ENCODE results near the gene MDK.
A peak's percentile ranks its signal among the peaks of the same experiment; 100 is the strongest.

Gene MDK

DNA sequence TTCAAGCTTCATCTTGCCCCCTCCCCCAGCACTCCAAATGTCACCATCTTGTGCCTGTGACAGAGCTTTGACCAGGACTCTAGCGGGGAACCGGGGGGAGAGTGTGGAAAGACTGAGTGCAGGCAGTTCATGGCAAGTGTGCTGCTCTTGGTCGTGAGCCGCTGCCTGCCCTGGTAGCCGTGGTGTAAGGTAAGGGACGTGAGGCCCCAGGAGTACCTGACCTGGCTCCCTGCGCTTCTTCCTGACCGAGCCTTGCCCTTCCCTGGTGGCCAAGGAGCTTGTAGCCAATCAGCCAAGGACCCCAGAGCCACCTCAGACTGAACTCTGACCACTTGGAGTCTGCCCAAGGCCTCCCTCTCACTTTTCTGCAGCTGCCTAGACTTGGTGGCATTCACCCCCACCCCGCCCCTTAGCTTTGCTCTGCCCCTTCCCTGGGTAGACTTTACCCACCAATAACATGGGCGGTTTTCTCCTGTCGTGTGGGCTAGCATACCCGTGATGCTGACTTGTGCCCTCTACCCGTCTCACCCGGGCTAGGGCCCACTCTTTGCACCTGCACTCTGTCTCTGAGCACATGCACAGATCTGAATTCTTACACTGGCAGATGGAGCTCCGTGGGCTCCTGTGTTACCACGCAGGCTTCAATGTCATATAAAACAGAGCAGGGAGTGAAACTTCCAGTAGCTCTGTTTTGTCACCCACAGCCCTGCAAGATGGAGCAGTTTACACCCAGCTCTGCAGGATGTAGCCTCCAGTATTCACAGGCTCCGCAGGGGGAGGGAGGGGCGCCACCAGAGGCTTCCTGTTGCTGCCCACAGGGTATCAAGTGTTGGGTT, 32.7 kb upstream of the MDK start:
- DNase-seq: no peak

DNA sequence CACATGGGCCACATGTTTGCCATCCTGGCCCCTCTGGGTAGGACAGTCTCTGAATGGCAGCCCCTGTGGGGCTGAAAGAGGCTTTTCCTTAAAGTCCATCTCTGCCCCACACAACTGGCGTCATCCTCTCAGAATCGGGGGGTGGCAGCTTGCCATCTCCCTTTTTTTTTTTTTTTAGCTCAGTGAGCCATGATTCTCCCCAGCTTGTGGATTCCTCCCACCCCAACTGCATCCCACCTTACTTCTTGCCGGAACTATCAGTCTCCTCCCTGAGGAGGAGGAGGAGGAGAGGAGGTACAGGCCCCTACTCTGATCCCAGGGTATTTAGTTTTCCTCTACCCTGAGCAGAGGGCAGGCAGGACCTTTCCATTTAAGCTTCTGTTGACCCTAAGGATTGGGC, 30.8 kb upstream of the MDK start:
- DNase-seq: no peak

DNA sequence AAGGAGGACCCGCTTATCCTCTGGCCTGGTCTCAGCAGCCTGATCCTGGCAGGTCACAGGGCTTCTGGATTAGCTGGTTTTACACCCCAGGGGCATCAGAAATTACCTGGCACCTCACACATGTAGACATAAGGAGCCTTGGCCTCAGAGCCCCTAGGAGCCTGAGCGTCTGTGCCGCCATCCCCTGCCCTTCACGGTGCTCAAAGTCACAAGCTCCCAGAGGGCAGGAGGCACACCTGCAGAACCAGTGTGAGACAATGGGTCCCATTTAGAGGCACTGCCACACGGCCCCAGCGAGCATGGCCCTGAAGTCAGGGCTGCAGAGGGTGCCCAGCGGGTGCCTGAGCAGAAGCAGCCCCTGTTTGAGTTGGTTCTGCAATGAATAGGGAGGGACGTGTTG, 30.3 kb upstream of the MDK start:
- no peak for DNase-seq

DNA sequence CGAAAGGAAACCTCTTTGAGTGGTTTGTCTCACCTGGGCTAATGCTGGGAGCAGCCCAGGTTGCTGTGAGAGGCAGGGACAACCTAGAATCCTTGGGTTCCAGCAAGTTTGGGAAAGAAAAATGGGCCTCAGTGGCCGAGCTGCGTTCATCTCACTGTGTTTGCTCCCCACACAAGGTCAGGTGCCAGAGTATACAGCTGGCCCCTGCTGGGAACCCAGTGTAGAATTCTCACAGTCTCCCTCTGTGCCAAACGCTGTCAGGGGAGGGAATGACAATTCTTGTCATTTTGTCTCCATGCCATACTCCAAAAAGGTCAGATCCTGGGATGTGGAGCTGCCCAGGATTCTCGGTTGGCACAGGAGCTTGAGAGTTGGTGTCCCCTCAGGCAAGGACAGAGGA, 29.9 kb upstream of the MDK start:
- no peak for DNase-seq

DNA sequence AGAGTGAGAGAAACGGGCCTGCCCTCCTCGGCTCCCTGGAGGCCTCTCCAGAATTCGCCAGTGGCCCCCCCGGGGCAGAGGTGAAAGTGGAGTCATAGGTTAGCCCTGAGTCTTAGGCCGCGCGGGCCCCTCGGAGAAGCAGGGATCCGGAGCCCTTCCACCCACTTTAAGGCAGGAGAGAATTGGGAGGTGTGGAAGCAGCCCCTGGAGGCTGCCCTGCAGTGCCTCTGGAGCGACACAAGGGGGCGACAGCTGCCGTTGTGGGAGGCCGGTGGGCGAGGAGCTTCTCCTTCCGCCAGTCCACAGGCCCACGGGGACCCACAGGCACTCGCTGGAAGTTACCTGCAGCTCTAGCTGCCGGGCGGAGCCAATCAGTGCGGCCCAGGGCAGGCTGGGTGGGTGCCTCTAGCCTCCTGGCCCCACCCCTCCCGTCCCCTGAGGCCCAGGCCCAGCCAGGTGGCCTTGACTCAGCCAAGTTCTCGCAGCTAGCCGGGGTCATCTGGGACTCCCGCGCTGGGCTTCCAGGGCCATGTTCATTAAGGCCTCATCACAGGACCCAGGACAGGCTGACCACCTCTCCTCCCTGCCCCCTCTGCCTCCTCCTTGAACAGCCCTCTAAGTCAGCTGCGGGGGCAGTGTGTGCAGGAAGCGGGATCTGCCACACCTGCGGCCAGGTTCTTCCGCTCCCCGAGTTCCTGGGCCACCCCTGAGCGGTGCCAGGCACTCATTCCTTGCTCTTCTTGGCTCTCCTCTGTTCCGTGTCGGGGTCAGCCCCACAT, 29.2 kb upstream of the MDK start:
- peak; percentile 69 for DNase-seq

DNA sequence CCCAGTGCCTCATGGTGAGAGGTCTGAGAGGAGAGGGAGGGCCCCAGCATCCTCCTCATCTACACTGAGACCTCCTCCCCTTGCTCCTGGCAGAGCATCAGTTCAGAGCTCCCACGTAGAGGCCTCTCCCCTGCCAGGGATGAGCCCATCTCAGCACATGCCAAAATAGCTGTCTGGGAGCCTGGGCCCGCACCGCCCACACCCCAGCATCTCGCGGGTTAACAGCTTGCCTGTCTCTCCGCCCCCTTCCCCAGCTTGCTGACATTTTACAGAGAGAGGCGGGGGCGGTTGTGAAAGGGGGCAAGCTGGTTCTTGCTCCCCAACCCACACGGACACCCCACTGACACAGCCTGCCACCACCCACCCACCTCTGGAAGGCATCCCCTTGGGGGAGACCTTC, 27.8 kb upstream of the MDK start:
- no peak for DNase-seq

DNA sequence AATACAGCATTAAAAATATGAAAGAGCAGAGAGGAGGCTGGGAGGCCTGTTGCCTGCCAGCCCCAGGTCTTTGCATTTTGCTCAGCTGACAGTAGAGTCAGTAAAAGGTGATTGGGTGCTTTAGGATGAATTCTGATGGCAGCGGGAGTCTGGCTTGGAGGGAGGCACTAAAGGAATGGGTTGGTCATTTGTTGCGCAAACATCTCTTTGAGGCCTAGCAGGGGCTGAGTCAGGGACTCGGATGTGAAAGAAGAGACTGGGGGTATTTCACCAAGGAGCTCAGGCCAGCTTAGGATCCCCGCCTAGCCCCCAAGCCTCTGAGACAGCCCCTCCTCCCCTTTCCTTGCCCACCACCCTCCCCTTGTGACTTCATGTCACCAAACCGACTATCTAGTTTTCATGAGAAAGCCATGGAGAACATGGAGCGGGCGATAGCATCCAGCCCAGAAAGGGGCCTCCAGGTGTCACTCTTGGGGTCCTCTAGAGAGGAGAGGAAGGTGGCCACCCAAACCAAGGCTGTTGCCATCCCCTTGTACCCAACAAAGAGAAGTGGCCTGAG, 24.5 kb upstream of the MDK start:
- DNase-seq: peak; percentile 18

DNA sequence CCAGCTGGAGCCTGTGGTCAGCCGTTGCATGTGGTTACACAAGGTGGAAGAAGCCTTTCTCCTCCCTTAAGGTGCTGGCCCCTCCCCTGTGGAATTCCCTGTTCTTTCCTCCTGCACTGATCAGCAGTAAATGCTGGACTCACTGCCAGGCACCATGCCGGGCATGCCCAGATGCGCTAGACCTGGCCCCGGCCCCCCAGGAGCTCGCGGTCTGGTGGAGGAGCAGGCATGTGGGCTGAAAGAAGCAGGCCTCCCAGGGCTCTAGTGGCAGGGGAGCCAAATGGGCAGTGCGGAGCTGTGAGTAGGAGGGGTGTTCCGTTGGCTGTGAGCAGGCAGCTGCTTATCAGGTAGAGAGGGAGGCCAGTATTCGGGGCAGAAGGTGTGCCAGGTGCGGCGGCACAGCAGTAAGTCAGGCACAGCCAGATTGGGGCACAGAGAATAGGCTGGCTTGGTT, 24.0 kb upstream of the MDK start:
- DNase-seq: no peak

DNA sequence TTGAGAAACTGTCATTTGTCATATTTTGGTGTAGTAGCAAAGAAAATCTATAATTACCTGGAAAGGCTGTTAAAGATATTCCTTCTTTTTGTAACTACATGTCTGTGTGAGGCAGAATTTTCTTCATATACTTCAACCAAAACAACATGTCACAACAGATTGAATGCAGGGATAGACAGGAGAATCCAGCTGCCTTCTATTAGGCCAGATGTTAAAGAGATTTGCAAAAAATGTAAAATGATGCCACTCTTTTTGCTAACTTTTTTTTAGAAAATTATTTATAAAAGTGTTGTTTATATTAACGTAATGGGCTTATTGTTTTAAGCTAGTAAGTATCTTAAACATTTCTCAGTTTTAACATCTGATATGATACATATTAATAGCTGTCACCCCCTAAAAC, 21.5 kb upstream of the MDK start:
- no peak for DNase-seq

DNA sequence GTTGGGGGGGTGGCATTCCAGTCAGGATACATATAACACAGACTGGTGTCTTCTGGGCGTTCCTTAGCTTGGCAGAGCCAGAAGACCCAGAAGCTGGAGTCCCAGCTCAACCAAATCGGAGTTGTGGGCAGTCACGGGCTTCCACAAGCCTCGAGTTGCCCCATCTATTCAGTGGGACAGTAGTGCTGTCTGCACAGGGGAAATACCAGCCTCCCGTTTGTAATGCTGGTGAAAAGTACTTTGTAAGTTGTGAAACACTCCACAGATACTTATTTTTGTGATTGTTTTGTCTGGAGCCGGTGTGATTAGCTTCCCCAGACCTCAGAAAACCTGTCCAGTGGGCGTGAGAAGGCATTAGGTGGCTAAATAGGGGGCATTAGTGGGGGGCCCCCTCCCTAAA, 20.6 kb upstream of the MDK start:
- peak; percentile 56 for DNase-seq

DNA sequence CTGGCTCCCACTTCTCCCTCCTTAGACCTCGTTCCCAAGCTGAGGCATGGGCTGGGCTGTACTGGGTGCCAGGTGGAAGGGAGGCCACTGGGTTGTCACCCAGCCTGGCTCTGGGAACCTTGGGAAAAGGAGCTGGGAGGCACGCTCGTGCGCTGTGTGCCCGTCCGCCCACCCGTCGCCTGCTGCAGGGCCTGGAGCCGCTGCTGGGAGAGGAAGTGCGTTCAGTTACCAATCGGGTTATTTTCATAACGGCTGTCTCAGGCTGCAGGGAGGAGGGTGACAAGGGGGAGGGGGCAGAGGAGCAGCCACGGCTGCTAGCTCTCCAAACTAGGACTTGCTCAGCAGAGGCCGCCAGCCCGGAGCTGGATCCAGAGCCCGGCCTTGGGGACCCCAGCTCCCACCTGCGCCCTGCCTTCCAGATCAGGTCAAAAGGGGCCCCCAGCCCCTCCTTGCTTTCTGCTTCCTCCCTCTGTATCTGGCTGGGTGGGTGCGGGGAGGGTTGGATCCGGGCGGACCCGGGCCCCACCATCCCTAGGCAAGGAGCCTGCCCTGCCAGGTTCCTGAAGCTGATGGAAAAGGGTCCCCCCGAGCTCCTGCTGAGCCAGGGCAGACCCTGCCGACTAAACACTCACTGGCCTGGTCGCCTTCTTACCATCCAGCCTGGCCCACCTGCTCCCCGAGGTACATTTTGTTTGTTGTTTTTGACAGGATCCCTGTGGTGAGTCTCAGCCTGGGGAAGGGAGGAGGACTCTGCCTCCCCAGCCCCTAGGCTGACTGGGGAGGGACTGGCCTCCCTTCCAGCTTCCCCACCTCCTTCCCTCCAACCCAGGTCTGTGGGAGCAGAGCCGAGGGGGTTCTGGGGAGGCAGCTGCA, 19.9 kb upstream of the MDK start:
- peak; percentile 91 for DNase-seq

DNA sequence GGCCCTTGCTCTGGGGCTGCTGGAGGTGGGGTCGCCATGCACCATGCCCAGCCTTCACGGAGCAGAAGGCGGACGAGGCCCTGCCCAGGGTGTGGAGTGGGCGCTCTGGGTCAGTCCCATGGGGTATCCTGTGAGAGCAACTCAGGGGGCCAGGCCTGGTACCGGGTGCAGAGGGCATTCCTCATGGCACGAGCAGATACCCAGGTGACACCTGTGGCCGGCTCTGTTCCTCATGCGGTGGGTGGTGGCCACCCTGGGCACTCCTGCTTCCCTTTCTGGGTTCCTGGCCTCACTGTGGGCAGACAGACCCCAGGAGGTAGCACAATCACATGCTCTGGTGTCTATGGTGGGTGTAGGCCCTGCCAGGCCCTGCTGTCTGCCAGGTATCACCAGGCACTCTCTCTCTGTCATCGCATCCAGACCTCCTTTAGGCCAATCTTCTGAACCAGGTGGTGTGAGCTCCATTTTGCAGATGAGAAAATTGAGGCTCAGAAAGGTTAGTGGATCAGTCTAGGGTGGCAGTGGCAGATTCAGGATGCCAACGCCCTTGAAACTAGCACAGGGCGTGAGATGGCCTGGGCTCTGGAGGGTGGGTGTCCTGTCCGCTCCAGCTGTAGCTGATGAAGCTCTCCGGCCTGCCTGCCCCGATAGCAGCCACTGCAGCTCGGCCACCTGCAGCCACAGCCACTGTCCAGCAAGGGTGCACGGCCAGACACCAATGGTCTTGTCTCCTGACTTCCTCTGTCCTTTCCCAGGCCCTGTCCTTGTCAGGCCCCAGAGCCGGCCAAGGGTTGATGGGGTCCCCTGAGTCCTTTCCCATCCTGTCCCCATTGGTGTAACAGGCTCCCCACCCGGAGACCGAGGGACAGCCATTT, 19.1 kb upstream of the MDK start:
- no peak for DNase-seq

DNA sequence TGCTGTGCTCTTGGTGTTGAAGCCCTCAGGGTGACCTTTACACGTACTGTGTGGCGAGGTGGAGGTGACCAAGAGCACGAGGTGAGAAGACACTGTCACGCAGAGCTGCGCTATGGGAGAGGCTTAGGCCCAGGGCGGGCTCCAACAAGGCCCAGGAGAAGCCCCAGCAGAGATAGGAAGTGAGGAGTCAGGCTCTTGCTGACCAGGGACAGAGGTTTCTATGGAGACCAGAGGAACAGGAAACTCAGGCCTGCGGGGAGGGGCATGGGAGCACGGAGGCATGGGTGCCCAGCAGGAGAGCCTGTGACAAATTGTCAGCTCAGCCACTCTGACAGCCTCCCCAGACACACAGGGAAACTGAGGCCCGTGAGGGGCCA, 18.4 kb upstream of the MDK start:
- DNase-seq: no peak

DNA sequence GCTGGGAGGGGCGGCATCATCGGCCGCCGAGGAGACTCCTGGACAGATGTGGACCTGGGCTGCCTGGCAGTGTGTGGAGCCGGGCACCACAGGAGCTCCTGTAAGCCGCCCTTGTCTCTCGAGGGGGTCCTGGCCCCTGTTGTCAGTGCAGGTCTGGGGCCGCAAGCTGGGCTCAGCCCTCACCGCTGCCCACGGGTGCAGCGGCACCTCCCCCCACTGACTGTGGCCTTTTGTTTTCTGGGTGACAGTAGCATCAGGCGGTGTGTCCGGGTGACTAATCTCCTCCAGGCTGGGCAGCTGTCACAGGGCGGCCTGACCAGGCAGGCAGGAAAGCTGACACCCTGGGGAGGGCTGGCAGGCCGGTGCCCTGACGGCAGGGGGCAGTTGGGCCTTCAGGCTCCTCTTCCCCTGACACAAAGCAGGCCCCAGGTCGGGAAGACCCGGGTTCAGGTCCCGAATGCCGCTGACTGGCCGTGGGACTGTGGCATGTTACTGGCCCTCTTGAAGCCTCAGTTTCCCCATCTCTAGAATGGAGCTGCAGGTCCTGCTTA, 17.9 kb upstream of the MDK start:
- DNase-seq: no peak

DNA sequence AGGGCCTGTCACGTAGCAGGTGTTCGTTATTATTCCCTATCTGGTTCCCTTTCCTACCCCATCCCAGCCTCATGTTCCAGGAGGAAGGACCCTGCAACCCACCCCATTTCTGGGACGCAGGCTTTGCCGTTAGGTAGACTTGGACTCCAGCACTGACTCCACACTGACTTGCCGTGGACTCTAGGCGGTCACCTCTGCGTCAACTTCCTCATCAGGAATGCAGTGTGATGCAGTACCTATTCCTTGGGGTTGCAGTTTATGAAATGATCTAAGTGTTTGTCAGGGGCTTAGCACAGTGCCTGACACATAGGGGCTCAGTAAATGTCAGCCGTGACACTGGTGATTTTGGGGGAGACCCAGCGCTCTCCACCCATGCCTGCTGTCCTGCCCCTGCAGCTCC, 17.4 kb upstream of the MDK start:
- DNase-seq: no peak

DNA sequence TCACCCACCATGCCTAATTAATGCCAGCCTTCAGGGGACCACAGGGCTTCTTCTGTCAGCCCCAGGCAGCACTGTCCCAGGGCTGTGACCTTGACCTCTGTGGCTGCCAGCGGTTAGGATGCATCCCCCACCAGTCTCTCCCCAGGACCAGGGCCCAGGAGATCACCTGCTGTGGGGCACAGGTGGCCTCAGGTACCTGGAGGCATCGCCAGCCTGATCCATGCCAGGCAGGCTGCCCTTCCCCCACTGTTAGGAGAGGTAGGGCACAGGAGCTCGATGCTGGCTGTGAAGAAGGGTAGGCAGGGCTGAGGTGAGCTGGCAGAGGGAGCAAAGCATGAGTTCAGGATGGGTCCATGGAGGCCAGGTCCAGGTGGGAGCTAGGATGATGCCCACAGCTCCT, 16.7 kb upstream of the MDK start:
- no peak for DNase-seq

DNA sequence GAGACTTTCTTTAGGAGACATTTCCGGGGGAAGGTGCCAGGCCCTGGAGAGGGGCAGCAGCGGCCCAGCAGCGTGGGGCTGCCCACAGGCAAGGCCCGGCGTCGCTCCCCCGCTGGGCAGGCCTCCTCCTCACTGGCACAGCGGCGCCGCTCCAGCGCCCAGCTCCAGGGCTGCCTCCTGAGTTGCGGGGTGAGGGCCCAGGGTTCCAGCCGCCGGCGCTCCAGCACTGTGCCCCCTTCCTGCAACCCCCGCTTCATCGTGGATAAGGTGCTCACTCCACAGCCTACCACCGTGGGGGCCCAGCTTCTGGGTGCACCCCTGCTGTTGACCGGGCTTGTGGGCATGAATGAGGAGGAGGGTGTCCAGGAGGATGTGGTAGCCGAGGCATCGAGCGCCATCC, 15.2 kb upstream of the MDK start:
- no peak for DNase-seq

DNA sequence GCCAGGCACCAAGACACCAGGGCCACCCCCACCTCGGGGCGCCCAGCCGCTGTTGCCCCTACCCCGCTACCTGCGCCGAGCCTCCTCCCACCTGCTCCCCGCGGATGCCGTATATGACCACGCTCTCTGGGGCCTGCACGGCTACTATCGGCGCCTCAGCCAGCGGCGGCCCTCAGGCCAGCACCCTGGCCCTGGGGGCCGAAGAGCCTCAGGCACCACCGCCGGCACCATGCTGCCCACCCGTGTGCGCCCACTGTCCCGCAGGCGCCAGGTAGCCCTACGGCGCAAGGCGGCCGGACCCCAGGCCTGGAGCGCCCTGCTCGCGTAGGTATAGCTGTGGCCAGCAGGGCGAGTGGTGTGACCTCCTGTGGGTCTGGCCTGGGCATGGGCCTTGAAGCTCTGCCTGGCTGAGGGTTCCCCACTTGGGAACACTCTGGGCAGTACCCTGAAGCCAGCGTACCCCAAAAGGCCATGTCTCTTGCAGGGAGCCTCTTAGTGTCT, 14.8 kb upstream of the MDK start:
- DNase-seq: no peak

DNA sequence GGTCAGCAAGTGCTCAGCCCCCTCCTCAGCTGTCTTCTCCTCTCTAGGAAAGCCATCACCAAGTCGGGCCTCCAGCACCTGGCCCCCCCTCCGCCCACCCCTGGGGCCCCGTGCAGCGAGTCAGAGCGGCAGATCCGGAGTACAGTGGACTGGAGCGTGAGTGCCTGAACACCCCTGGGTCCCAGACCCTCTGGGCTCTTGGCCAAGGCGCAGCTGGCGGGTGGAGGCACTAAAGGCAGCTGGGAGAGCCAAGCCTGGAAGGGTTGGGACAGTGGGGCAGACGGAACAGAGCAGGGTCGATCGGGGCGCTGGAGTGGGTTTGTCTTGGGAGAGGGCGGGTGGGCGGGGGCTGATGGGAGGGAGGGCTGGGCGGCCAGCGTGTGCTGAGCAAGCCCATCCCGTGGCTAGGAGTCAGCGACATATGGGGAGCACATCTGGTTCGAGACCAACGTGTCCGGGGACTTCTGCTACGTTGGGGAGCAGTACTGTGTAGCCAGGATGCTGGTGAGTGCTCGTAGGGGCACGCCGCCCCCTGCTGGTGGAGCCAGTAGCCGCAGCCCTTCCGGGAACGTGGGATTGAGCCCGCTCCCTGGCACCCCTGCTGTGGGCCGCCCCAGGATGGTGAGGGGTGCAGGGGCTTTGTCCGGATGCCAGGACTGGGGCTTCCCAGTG, 14.1 kb upstream of the MDK start:
- peak; percentile 58 for DNase-seq

DNA sequence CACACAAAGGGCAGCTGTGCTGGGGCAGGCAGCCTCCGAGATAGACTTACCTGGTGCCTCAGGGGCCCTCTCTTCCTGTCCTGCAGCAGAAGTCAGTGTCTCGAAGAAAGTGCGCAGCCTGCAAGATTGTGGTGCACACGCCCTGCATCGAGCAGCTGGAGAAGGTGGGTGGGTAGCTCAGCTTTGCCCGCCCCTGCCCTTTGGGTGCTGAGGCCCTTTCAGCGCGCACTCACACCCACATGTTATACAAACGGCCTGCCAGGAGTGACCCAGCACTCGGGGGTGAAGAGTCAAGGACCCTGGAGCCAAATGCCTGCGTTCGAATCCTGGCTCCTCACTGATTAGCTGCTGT, 13.6 kb upstream of the MDK start:
- no peak for DNase-seq
